Renal cortical epithelial cell (primary cell): ENCODE measurements around the gene C1QA. TPM values are rescaled to one million over a fixed set of nuclear protein-coding genes. Genes with fewer than 3 reads are reported as not detected.

Experiments
- DNase-seq: peaks from one replicate; pipeline ENCODE4 v3.0.0-alpha.2; 2011; ENCODE audit warnings: low read depth
- total RNA-seq: library from RNA; depleted of rRNA; stranded (reverse); fragments of >200 nt; gene quantifications from 2 replicates; pipeline ENCODE4 v1.2.3, GENCODE V29; 2014

Gene C1QA
- total RNA-seq, 1 donor from 2014 or later, result not detected

DNA sequence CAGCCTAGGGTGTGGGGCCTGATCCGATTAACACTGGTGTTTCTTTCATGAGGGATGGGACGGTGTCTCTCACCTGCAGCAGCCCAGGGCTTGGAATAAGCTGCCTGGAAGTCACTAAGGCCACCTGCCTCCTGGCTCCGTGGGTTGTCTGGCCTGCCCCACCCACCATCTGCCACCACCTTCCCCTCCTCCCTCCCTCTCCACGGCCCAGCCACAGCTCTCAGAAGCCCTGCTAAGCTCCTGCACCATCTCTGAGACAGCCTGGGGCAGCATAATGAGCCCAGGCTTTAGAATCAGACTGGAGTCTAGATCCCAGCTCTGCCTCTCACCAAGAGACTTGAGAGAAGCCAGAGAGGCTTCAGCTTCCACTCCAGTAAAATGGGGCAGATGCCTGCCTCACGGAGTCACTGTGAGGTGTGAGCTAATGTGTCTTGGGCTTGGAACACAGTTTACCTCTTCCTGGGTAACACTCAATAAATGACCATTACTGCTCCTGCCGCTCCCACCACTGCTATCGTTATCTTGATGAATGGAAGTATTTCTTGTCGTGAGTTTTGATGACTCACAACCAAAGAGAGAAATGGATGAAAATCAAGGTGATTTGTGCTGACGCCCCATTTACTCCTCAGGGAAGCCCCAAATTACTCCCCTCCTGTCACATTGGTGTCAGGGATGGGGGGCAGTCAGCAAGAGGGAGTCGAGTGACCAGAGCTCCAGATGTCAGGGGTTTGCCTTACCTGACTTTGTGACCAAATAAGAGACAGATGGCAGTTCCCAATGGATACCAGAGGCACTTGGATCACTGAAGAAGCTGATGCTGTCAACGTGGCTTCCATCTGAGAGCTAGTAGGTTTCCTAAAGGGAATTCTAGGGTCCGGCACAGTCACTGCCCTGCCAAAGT is 23.5 kb upstream of the C1QA start:
- no peak for DNase-seq

DNA sequence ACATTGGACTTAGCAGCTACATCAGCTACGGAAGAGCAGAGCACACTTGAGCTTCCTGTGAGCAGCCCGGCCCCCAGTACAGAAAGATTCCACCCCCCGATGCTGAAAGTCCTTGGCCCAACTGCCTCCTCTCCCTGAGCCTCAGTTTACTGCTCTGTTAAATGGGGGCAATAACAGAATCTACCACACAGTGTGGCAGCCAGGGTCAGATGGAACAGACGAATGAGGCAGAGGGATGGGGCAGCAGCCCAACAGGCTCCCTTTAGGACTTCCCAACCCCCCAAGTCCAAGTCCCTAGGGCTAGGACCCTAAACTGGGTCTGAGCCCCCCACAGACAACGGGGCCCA is 22.9 kb upstream of the C1QA start:
- no peak for DNase-seq

DNA sequence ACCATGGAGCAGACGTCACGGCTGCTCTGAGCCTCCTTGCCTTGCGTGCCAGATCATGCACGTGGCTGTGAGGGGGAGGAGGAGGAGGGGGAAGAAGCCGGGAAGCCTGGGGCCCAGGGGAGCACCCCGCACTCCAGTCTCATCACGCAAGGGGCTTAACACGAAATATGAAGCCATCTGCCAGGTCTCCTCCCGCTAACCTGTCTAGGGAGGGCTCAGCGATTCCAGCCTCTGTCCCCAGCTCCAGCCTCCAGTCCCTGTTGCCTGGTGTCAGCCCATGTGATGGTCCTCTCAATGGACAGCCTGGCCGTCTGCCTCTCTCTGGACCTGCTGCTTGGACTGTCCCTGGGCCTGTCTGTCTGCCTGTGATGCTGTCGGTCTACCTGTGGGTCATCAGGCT is 22.5 kb upstream of the C1QA start:
- no peak for DNase-seq

DNA sequence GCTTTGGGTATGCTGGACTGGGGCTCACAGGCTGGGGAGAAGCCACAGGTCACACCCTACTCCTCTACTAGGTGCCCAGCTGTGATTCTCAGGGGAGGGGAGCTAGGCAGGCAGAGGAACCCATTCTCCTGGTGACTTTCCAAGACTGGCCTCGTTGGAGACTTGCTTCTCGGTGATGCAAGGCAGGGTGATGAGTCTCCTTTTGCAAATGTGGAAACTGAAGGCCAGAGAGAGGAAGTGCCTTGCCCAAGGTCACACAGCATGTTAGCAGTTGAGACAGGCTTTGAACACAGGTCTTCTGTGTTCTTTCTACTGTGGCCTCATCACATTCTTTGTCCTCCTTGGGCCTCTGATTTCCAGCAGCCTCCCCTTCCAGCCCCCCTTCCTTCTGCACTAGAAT is 20.5 kb upstream of the C1QA start:
- no peak for DNase-seq

DNA sequence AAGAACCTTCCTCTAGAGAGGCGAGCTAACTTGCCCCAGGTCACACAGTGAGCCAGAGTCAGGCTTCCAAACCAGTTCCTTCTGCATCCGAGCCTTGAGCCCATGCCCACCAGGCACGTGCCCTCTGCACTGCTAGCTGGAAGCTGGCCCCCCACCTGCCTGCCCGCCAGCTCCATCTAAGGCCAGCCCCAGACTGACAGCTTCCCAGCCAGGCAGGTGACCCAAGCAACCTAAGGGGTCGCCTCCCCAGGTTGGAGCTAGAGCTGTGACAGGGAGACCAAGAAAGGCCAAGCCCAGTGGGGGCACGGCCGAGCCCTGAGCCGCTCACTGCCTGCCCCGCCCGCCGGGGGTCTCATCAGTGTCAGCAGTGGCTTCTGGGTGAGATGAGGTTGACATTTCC is 19.9 kb upstream of the C1QA start:
- DNase-seq, result no peak

DNA sequence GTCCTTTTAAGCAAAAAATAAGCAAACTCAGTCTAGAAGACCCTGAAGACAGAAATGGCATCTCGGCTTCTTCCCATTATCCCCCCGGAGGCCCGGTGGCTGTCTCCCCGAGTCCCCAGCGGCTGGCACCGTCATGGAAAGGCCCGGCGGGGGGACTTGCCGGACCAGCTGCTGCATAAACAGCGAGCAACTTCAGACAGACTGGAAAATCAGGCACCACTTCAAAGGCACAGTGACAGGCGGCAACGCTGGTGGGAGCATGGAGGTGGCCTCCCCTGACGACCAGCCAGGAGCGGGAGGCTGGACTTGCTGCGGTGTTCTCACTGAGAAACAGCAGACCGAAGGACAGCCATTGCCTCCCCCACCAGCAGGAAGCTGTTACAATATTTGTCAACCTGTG is 18.4 kb upstream of the C1QA start:
- DNase-seq, result no peak

DNA sequence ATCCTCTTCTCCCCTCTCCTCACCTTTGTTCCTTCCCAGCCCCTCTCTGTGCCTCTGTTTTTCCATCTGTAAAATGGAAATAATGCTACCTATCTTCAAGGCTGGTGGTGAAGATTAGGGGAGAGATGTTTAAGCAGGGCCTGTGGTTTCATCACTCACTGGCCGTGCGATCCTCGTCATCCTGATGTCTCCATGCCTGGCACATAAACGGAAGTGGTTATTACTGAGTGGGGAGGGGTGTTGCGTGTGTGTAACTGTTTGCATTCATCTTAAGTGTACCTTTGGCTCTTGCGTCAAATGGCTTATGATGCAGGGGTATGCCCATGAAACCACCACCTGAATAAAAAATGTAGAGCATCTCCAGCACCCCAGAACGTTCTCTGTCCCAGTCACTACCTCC is 17.2 kb upstream of the C1QA start:
- DNase-seq, result no peak

DNA sequence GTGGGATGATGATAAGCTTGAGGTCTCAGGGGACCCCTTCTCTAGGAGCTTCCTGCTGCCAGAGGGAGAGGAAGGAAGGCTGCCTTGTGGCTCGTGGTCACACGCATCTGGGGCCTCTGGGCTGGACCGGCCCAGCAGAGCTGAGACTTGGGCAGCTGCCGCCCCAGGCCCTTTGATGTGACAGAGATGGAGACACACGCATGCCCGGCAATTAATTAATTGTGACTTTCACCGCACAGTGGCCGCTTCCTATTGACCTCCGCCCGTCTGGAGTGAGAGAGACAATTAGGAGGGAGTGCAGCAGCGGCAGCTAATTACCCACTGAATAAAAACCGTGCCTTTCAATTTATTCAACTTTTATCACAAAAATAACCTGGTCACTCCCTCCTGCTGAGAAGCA is 16.6 kb upstream of the C1QA start:
- no peak for DNase-seq

DNA sequence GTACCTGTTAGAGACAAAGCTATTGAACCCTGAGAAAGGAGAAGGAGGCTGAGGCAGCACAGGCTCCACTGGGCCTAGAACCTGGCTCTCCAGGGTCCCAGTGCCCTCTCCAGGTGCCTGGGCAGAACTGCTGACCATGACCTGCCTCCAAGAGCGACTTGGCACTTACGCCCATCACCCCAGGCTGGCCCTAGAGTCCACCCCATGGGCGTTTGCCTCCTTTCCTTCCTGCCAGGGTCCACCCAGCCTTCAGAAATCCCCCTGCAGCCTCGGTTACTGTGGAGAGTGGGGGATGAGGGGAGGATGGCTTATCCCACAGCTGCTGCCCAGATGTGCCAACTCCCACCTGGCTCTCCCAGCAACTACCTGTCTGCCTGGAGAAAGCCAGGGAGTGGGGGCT is 14.7 kb upstream of the C1QA start:
- no peak for DNase-seq

DNA sequence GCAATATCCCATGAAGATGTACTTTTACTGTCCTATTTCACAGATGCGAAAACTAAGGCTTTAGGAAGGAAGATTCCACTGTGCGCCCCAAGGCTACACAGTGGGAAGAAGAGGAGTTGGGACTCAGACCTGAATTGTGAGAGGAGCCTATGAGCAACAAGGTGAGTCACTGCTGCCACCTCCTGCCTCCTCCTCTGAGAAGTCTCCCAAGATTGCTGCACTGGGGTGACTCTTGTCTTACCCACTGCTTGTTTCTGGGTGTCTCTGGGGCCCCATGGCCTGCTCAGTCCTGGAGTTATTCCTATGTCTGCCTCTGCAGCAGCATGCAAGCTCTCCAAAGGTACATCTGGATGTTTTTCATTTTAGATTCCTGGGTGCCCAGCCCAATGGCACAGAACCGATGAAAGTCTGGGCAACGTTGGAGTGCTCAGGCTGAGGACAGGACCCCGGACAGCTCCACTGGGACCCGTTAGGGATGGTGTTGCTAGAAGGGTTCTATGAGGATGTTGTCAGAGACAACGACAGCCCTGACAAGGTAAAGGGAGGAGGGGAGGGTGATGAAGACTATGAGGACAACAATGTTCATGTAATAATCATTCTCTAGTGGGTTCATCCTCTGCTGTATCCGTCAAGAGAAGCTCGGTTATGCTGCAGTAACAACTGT is 11.0 kb upstream of the C1QA start:
- DNase-seq, result no peak

DNA sequence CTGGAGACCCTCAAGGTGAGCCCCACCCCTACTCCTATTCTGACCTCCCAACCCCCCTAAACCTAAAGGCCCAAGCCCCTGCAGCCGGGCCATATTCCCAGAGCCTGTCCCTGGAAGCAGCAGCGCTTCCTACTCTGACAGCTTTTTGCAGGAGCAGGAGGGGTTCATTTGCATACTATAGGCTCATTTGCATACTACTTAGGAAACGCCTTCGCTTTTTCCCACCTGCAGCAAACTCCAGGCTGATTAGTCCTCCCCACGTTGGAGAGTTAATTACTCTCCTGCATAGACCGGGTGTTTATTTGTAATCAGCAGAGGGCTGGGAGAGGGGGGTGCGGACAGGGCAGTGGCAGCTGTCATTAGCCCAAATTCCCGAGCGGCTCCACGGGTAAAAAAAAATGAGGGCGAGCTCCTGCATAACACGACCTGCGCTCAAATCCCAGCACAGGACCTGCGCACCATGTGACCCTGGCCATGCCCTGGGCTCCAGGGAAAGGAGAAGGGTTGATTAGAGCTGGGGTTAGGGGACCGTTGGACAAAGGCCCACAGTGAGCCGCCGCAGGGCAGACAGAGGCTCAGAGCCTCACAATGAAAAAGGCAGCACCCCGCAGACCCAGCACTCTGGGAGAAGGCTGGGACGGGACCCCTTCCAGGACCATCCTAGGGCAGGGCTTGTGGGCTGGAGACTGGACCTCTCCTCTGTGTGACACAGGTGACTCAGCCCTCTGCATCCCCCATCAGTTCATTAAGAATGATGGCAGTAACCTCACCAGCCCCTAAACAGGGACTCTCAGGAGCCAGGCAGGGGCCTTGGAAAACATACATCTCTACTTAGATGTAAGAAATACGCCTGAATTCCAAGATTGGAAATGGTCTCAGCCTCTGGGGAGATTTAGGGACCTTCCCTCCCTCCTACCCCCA is 9.9 kb upstream of the C1QA start:
- DNase-seq, result no peak

DNA sequence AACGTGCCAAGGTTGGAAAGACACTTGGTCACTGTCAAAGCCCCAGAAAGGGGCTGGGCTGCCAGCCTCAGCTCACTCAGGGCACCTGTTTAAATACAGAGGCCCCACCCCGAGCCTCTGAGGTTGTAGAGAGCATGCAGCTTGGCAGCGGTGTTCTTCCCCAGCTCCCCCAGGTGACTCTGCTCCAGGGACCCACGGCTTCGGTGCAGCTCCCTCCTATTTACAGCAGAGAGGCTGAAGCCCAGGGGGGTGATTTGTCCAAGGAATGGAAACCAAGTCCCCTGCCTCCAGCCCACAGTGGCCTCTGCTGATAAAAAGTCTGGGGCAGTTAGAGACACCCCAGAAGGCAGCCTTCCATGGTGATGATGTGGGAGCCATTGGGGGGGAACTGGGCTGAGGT is 9.1 kb upstream of the C1QA start:
- DNase-seq, result no peak

DNA sequence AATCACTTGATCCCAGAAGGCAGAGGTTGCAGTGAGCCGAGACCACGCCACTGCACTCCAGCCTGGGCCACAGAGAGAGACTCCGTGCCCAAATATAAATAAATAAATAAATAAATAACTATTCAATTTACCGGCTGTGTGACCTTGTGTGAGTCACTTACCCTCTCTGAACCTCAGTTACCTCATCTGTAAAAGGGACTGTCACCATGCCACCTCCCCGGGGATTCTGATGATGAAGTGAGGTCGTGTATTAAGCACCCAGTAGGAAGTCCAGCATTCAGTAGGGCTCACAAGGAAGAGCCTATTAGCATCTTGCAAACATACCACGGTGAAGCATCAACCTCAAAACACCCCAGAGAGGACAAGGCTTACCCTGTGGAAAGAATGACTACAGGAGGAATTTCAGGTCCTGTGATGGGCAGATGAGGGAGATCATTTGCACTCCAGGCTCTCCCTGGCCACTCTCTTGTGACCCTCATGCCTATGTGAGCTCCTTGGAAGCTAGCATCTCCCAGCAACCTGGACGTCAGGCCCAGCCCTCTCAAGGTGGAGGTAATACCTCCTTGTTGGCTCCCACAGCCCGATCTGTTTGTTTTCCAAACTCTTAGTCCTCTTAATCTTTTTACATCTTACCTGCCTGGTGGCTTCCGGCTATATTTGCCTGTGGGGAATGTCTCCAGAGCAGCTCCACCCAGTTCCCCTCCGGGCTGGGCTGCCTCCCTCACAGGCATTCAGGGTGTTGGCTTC is 7.6 kb upstream of the C1QA start:
- DNase-seq, result no peak

DNA sequence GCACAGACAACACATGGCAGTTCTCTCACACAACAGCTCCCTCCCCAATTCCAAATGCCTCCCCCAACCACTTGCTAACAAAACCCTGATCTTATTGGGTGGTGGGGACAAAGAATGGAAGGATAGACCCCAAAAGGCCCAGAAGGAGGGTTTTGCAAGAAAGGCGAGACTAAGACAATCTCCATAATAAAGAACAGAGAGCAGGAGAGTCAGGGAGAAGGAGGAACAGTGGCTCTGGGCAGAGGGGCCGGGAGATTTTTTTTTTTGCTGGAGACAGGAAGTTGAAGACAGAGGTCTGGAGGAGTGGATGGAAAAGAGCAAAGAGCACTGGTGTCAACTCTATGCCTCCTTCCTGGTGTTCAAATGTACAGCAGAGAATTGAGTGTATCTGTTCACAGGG is 6.5 kb upstream of the C1QA start:
- DNase-seq, result no peak

DNA sequence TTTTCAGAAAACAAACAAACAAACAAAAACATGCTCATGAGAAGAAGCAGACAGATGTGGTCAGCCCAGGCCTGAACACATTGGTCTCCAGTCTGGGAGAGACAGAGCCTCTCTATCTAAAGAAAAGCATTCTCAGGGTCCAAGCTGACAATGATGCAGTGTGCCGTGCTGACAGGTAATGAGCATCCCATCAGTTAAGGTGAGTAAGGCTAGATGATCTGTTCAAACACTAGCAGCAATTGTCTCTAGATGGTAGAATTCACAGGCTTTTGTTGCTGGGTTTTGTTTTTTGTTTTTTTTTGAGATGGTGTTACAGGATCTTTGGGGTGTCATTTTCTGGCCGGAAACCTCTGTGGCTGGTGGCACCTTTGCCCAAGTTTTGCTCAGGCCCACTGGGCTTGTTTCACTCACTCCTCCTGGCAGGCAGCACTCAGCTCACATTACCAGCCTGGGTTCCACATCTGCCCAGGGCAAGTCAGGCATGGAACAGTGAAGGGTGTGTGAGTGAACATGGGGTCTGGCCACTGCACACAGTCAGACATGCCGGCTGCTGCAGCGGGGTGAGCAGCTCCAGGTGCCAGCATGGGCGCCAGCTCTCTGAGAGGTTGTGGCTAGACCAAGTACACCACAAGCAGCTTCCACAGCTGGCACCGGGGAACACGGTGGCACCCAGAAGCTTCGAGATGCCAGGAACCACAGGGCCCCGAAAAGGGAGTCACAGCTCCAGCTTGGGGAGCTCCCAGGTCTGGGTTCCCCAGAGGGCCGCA is 2.5 kb upstream of the C1QA start:
- DNase-seq, result no peak

DNA sequence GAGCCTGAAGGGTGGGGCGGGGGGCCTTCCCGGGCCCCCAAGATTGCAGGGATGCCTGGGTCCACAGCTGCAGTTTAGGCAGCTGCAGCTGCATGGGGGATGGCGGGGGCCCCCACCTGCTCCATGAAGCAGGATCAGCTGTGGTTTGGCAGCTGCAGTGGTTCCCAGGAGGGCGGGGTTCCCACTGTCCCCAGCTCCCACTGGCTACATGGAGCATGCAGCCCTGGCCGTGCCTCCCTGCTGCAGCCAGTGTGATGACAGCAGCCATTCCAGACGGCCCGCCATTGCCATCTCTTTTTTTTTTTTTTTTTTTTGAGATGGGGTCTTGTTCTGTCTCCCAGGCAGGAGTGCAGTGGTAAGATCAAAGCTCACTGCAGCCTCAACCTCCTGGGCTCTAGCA is 992 bp upstream of the C1QA start:
- DNase-seq, result no peak

DNA sequence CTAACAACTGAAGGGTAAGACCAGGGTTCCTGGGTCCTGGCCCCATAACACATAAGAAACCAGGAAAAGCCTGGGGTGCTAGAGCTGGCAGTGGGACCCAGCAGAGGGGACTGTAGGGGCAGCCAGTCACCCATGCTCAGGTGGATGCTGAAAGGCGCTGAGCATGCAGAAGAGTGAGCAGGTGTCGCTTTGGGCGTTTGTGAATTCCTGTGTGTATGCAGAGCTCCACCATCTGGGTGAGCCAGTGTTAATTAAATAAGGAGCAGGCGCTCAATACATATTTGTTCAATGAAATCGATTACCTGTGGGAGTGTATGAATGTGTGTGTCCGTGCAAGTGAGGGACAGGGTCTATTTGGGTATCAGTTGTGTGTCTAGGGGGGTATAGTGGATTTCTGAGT is 499 bp downstream of the C1QA start:
- no peak for DNase-seq

DNA sequence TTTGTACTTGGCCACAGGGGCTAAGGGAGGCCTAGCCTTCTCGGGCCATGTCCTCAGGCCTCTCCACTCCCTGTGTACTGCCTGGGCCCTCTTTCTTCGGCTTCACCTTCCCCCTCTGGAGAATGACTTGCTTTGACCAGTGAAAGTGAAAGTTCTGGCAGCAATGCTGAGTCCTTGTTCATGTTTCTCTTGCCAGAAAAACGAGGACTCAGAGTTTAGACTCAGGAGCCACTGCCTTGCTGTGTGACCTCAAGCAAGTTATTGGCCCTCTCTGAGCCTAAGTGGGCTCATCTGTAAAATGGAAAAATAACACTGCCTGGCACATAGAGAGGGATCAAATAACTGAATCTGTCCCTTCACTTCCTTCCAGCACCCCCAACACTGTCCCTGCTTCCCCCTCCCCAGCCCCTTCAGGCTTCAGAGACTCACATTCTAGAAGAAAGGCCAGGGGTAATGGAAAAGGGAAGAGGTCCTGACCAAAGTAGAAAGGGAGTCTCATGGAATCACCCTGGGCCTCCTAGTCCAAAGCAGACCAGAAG is 1.5 kb downstream of the C1QA start:
- DNase-seq, result no peak

DNA sequence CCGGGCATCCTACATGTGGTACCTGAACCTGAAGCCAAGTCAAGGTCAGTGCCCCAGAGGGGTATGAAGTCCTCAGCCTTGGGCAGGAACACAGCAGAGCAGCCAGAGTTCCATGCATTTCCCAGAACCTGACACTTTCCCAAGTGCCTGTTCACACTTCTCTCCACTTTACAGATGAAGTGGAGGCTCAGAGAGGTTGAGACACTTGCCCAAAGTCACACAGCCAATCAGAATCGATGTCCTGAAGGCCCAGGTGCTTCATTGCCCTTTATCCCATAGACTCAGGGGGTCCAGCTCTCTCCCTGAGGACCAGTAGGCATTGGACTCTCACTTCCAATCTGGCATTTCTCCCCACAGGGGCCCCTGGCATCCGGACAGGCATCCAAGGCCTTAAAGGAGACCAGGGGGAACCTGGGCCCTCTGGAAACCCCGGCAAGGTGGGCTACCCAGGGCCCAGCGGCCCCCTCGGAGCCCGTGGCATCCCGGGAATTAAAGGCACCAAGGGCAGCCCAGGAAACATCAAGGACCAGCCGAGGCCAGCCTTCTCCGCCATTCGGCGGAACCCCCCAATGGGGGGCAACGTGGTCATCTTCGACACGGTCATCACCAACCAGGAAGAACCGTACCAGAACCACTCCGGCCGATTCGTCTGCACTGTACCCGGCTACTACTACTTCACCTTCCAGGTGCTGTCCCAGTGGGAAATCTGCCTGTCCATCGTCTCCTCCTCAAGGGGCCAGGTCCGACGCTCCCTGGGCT is 2.2 kb downstream of the C1QA start:
- DNase-seq, result no peak

DNA sequence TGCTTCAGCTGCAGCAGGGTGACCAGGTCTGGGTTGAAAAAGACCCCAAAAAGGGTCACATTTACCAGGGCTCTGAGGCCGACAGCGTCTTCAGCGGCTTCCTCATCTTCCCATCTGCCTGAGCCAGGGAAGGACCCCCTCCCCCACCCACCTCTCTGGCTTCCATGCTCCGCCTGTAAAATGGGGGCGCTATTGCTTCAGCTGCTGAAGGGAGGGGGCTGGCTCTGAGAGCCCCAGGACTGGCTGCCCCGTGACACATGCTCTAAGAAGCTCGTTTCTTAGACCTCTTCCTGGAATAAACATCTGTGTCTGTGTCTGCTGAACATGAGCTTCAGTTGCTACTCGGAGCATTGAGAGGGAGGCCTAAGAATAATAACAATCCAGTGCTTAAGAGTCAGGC is 2.9 kb downstream of the C1QA start:
- DNase-seq, result peak; percentile 4
